HepG2 (cell line): ENCODE results near the gene GALNT17. TPM values are rescaled to one million over a fixed set of nuclear protein-coding genes. Genes with fewer than 3 reads are reported as not detected.

Experiments used
- ATAC-seq: fragments of 200-7000 bp; cut with Tn5 transposase; 3 replicates; pipeline ENCODE4 v1.9.1; 2020; ENCODE audit warnings: mild to moderate bottlenecking, moderate library complexity
- BruUV-seq: library from RNA; stranded (reverse); fragments of 400-500 nt; replicated peaks from 2 replicates; lab custom pipeline; 2021; lab: Mats Ljungman, UMichigan
- CTCF ChIA-PET: fragments of 300-600 bp; formaldehyde crosslinking; extraction: SDS; loops from one replicate; lab custom pipeline; 2021; ENCODE audit warnings: low total read pairs, inconsistent platforms, low intra/inter-chr PET ratio; lab: Yijun Ruan, JAX
- POLR2A ChIA-PET: fragments of 350-600 bp; sonication (Branson Sonifier 250); formaldehyde crosslinking; loops from one replicate; lab custom pipeline; 2020; ENCODE audit warnings: antibody characterized with exemption, inconsistent platforms; lab: Yijun Ruan, JAX
- DNase-seq: peaks from one replicate; pipeline ENCODE4 v3.0.0-alpha.2; 2015; ENCODE audit warnings: low spot score
- FAIRE-seq: peaks from 3 replicates; lab custom pipeline; 2011; peaks lifted over from hg19 to GRCh38; lab: Jason Lieb, UNC
- H2AFZ ChIP-seq: one replicate; pipeline ENCODE4 v1.6.1; 2011; ENCODE audit warnings: low read length, inconsistent platforms
- H3K27ac ChIP-seq: fragments of 300-600 bp; 3 replicates; pipeline ENCODE4 v1.8.0; 2011; ENCODE audit warnings: mixed run types, mild to moderate bottlenecking, mixed read lengths, low read length, inconsistent platforms; ENCODE audit not compliant: insufficient read depth; ENCODE audit errors: extremely low read length
- H3K27me3 ChIP-seq, 2 experiments: fragments of 200-600 bp in 1 of 2; 2 replicates in 1 of 2; 3 replicates in 1 of 2; pipeline versions ENCODE4 v1.6.0 to v1.8.0; 2011; ENCODE audit warnings: low read length in 2 of 2, mild to moderate bottlenecking in 2 of 2, moderate library complexity in 2 of 2, inconsistent platforms in 1 of 2; ENCODE audit not compliant: insufficient read depth in 2 of 2, control insufficient read depth in 1 of 2
- H3K36me3 ChIP-seq, 2 experiments: fragments of 200-600 bp in 1 of 2; replicated peaks in 1 of 2; 2 replicates in 1 of 2; 3 replicates in 1 of 2; pipeline versions ENCODE4 v1.5.1 to v1.8.0; 2011; ENCODE audit warnings: low read length in 2 of 2, inconsistent platforms in 1 of 2; ENCODE audit not compliant: insufficient read depth in 2 of 2, control insufficient read depth in 1 of 2
- H3K4me1 ChIP-seq: 2 replicates; pipeline ENCODE4 v1.5.1; 2012; ENCODE audit warnings: low read length, inconsistent platforms; ENCODE audit not compliant: insufficient read depth
- H3K4me2 ChIP-seq: 2 replicates; pipeline ENCODE4 v1.6.0; 2011; ENCODE audit warnings: low read depth, low read length, inconsistent platforms
- H3K4me3 ChIP-seq, 3 experiments: fragments of 200-600 bp in 1 of 3; sonication (generic), shearing (Covaris generic) in 1 of 3; replicated peaks in 1 of 3; 2 replicates each; pipeline ENCODE4 v1.5.1; 2011 to 2016; ENCODE audit warnings: low read length in 3 of 3, inconsistent platforms in 2 of 3, low read depth in 2 of 3, mild to moderate bottlenecking in 2 of 3, control low read depth in 1 of 3, mixed read lengths in 1 of 3; ENCODE audit not compliant: insufficient read depth in 1 of 3
- H3K79me2 ChIP-seq: one replicate; pipeline ENCODE4 v1.6.1; 2011; ENCODE audit warnings: low read length, inconsistent platforms; ENCODE audit not compliant: insufficient read depth
- H3K9ac ChIP-seq: 2 replicates; pipeline ENCODE4 v1.6.0; 2011; ENCODE audit warnings: mild to moderate bottlenecking, low read depth, low read length, inconsistent platforms; ENCODE audit not compliant: insufficient read depth
- H3K9me3 ChIP-seq: 2 replicates; pipeline ENCODE4 v1.5.1; 2012; ENCODE audit warnings: mild to moderate bottlenecking, low read length
- H4K20me1 ChIP-seq: 2 replicates; pipeline ENCODE4 v1.6.0; 2011; ENCODE audit warnings: inconsistent platforms, mild to moderate bottlenecking, low read length, moderate library complexity; ENCODE audit not compliant: insufficient read depth
- CAMTA2 ChIP-seq: sonication (generic); formaldehyde crosslinking; IDR thresholded peaks from 2 replicates; pipeline ENCODE4 v1.4.0; 2020; ENCODE audit warnings: mild to moderate bottlenecking, missing genetic modification reagents, borderline replicate concordance
- E2F5 ChIP-seq: sonication (generic); formaldehyde crosslinking; conservative IDR thresholded peaks from 2 replicates; pipeline ENCODE4 v1.4.0; 2020; ENCODE audit warnings: missing genetic modification reagents
- KIAA2018 ChIP-seq: sonication (generic); formaldehyde crosslinking; IDR thresholded peaks from 2 replicates; pipeline ENCODE4 v1.5.0; 2020; ENCODE audit warnings: mild to moderate bottlenecking, missing genetic modification reagents, borderline replicate concordance
- PREB ChIP-seq: sonication (generic); formaldehyde crosslinking; IDR thresholded peaks from 2 replicates; pipeline ENCODE4 v1.4.0; 2020; ENCODE audit warnings: missing genetic modification reagents
- ZNF264 ChIP-seq: sonication (generic); formaldehyde crosslinking; IDR thresholded peaks from 2 replicates; pipeline ENCODE4 v1.4.0; 2020; ENCODE audit warnings: missing genetic modification reagents
- ZNF383 ChIP-seq: sonication (generic); formaldehyde crosslinking; IDR thresholded peaks from 2 replicates; pipeline ENCODE4 v1.4.0; 2020; ENCODE audit warnings: missing genetic modification reagents, mild to moderate bottlenecking, borderline replicate concordance
- ZNF44 ChIP-seq: sonication (generic); formaldehyde crosslinking; IDR thresholded peaks from 2 replicates; pipeline ENCODE4 v1.5.1; 2020; ENCODE audit warnings: mild to moderate bottlenecking, missing genetic modification reagents
- ZNF446 ChIP-seq: sonication (generic); formaldehyde crosslinking; IDR thresholded peaks from 2 replicates; pipeline ENCODE4 v1.5.0; 2020; ENCODE audit warnings: mild to moderate bottlenecking, missing genetic modification reagents
- ZNF501 ChIP-seq: sonication (generic); formaldehyde crosslinking; IDR thresholded peaks from 2 replicates; pipeline ENCODE4 v1.5.1; 2020; ENCODE audit warnings: mild to moderate bottlenecking, moderate library complexity, missing genetic modification reagents
- ZNF782 ChIP-seq: sonication (generic); formaldehyde crosslinking; IDR thresholded peaks from 2 replicates; pipeline ENCODE4 v1.4.0; 2020; ENCODE audit warnings: missing genetic modification reagents, mild to moderate bottlenecking, borderline replicate concordance
- ZSCAN20 ChIP-seq: sonication (generic); formaldehyde crosslinking; IDR thresholded peaks from 2 replicates; pipeline ENCODE4 v1.4.0; 2020; ENCODE audit warnings: missing genetic modification reagents, mild to moderate bottlenecking, borderline replicate concordance
- WGBS: methylation state at CpG from one replicate; pipeline ENCODE4 v1.1.6; 2017; ENCODE audit warnings: low lambda C conversion rate; 5-methylcytosine and 5-hydroxymethylcytosine counted together
- in situ Hi-C: cut with HindIII; loops from 2 replicates; pipeline ENCODE4 v1.10.0; 2017; ENCODE audit warnings: low pct_unique_long_range_greater_than_20kb; ENCODE audit not compliant: extremely low pct_ligation_motif_present
- intact Hi-C: fragments of 100-400 bp; cut with micrococcal nuclease; formaldehyde crosslinking; loops from one replicate; pipeline ENCODE4 v1.10.0; 2022; ENCODE audit not compliant: unreplicated experiment
- polyA plus RNA-seq, 8 experiments: library from polyadenylated mRNA; depleted of rRNA in 3 of 8; stranded (reverse) in 7 of 8; unstranded in 1 of 8; fragments of >200 nt; fragmentation: Illumina TruSeq in 4 of 8; extraction: Trizol in 4 of 8; gene quantifications; 2 replicates each; pipeline versions ENCODE4 v1.2.1 to v1.2.3, GENCODE V29; 2011 to 2016; ENCODE audit warnings: low read depth in 4 of 8, missing spikeins in 1 of 8, mixed read lengths in 1 of 8; ENCODE audit not compliant: insufficient read depth in 1 of 8
- total RNA-seq, 5 experiments: library from RNA; depleted of rRNA; stranded (reverse); fragments of >200 nt; fragmentation: Illumina TruSeq; extraction: Trizol; gene quantifications; 2 replicates each; pipeline ENCODE4 v1.2.3, GENCODE V29; 2016; ENCODE audit warnings: low read depth in 1 of 5

Gene GALNT17
- total and polyA plus RNA-seq, 2 of the 13 experiments (the other 11 are each of a cell fraction or from before 2014, with no cell fraction given), result not detected

GRCh38 chr7:71541707-71542353, 409.9 kb downstream of the GALNT17 start:
- Histone ChIP-seq H3K4me2 (no peak overlapping the region), H2AFZ (no peak overlapping the region), H3K36me3 (no peaks in the 10 kb centered on the region), H3K27me3 (peaks cover 0 to 5% of the 10 kb centered on the region in 2 experiments; a peak in 1 of 5 replicates), H3K9me3 (no peaks in the 10 kb centered on the region), H3K9ac (no peak overlapping the region), H3K27ac (no peak overlapping the region), H3K79me2 (no peaks in the 10 kb centered on the region), H4K20me1 (no peaks in the 10 kb centered on the region), H3K4me3 (no peak overlapping the region), H3K4me1 (no peaks in the 10 kb centered on the region)
- ChIA-PET POLR2A (no interaction called here), CTCF (no interaction called here)
- no peak for FAIRE-seq
- 25% methylated on average over 11 of the region's 11 CpGs for WGBS
- in situ Hi-C loops (no loop called here), intact Hi-C loops (no loop called here)
- ATAC-seq, result no peak
- no TSS peak for BruUV-seq
- no peak for DNase-seq
- TF ChIP-seq ZNF446 (CRISPR knock-in tag), result no peak
- TF ChIP-seq ZNF782 (CRISPR knock-in tag), result no peak
- no peak for TF ChIP-seq ZNF383
- TF ChIP-seq ZNF44 (CRISPR knock-in tag), result no peak
- no peak for TF ChIP-seq PREB (CRISPR knock-in tag)
- no peak for TF ChIP-seq CAMTA2 (CRISPR knock-in tag)
- no peak for TF ChIP-seq ZNF501 (CRISPR knock-in tag)
- TF ChIP-seq ZSCAN20 (CRISPR knock-in tag), result no peak
- TF ChIP-seq E2F5 (CRISPR knock-in tag), result no peak
- TF ChIP-seq ZNF264 (CRISPR knock-in tag), result no peak
- no peak for TF ChIP-seq KIAA2018 (CRISPR knock-in tag)
